Mucosa of gallbladder (tissue), 1 donor: Measurements from ENCODE around the gene CUX1. TPM values are rescaled to one million over a fixed set of nuclear protein-coding genes. Genes with fewer than 3 reads are reported as not detected.
"Not testable (repeated sequence)": the region's sequence is repeated elsewhere in the genome, so short reads cannot be mapped to it uniquely, and the experiment has no call there.

Experiments
- DNase-seq: peaks from one replicate; pipeline ENCODE4 v3.0.0-alpha.2; 2020; ENCODE audit warnings: low spot score
- total RNA-seq: library from RNA; stranded (reverse); gene quantifications from one replicate; pipeline ENCODE4 v1.2.1, GENCODE V29; 2021
- donor health status: DM: no; HTN: no; CAD: no.

Gene CUX1
- total RNA-seq, 1 donor from 2014 or later, result 129 TPM

- no peak for DNase-seq
Measured at GRCh38 chr7:102208826-102209225, 391.4 kb downstream of the CUX1 start.

GRCh38 chr7:102210787-102211186, 393.4 kb downstream of the CUX1 start:
- no peak for DNase-seq

- no peak for DNase-seq
Measured at GRCh38 chr7:102211590-102212550, 394.4 kb downstream of the CUX1 start.

GRCh38 chr7:102214477-102215072, 397.1 kb downstream of the CUX1 start:
- DNase-seq, result no peak

- no peak for DNase-seq
Measured at GRCh38 chr7:102215256-102215655, 397.8 kb downstream of the CUX1 start.

GRCh38 chr7:102215711-102216110, 398.3 kb downstream of the CUX1 start:
- no peak for DNase-seq

GRCh38 chr7:102216573-102217314, 399.3 kb downstream of the CUX1 start:
- DNase-seq, result no peak

GRCh38 chr7:102220229-102220850, 402.9 kb downstream of the CUX1 start:
- DNase-seq, result no peak

GRCh38 chr7:102220960-102221800, 403.8 kb downstream of the CUX1 start:
- no peak for DNase-seq

GRCh38 chr7:102221961-102222360, 404.5 kb downstream of the CUX1 start:
- no peak for DNase-seq

- DNase-seq, result no peak
Measured at GRCh38 chr7:102222445-102222844, 405.0 kb downstream of the CUX1 start.

GRCh38 chr7:102223184-102223583, 405.8 kb downstream of the CUX1 start:
- no peak for DNase-seq

- DNase-seq, result no peak
Measured at GRCh38 chr7:102225025-102225424, 407.6 kb downstream of the CUX1 start.

- DNase-seq, result no peak
Measured at GRCh38 chr7:102227371-102227770, 409.9 kb downstream of the CUX1 start.

GRCh38 chr7:102228935-102229334, 411.5 kb downstream of the CUX1 start:
- DNase-seq, result no peak

- not testable (repeated sequence) for DNase-seq
Measured at GRCh38 chr7:102230162-102230561, 412.7 kb downstream of the CUX1 start.

GRCh38 chr7:102230593-102230992, 413.2 kb downstream of the CUX1 start:
- DNase-seq, result no peak

GRCh38 chr7:102232611-102233286, 415.3 kb downstream of the CUX1 start:
- no peak for DNase-seq

GRCh38 chr7:102234131-102234530, 416.7 kb downstream of the CUX1 start:
- DNase-seq, result no peak

- DNase-seq, result no peak
Measured at GRCh38 chr7:102234801-102235550, 417.6 kb downstream of the CUX1 start.
